ENCODE measurements around the gene TP63.

DNA sequence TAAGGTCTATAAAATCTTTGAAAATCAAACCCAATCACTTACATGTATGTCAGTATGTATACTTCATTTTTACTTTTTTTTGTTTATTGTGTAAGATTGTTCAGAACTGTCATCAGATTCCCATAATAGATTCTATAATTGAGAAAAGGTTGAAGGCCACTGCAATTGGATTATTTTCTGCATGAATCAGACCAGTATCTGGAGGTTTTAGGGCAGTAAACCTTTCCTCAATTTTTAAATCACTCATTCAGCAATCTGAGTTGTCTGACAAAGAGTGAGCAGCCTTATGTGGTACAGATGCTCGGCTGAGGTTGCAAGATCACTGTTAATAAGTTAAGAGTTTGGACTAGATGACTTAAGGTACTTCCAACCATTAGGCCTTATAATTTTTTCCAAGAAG lies 96.0 kb downstream of the TP63 start:
- TF ChIP-seq, protein P1, sequence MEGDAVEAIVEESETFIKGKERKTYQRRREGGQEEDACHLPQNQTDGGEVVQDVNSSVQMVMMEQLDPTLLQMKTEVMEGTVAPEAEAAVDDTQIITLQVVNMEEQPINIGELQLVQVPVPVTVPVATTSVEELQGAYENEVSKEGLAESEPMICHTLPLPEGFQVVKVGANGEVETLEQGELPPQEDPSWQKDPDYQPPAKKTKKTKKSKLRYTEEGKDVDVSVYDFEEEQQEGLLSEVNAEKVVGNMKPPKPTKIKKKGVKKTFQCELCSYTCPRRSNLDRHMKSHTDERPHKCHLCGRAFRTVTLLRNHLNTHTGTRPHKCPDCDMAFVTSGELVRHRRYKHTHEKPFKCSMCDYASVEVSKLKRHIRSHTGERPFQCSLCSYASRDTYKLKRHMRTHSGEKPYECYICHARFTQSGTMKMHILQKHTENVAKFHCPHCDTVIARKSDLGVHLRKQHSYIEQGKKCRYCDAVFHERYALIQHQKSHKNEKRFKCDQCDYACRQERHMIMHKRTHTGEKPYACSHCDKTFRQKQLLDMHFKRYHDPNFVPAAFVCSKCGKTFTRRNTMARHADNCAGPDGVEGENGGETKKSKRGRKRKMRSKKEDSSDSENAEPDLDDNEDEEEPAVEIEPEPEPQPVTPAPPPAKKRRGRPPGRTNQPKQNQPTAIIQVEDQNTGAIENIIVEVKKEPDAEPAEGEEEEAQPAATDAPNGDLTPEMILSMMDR (IDR thresholded peaks at IDR 0.05), result no peak
- no peak for TF ChIP-seq POLR2A (IDR thresholded peaks at IDR 0.05)
